T-helper 22 cell (primary cell): ENCODE data around the gene ABCA13.

Experiments
- DNase-seq: peaks from one replicate; pipeline ENCODE4 v3.0.0-alpha.2; 2020; ENCODE audit warnings: low read depth

Gene ABCA13

GRCh38 chr7:48242846-48243245, 71.6 kb downstream of the ABCA13 start:
- DNase-seq, result no peak

GRCh38 chr7:48244864-48245271, 73.6 kb downstream of the ABCA13 start:
- no peak for DNase-seq

- no peak for DNase-seq
Observed at GRCh38 chr7:48245751-48246472, 74.7 kb downstream of the ABCA13 start.

- DNase-seq, result no peak
Observed at GRCh38 chr7:48249166-48249565, 77.9 kb downstream of the ABCA13 start.

GRCh38 chr7:48250441-48250951, 79.2 kb downstream of the ABCA13 start:
- DNase-seq, result no peak

- DNase-seq, result no peak
Observed at GRCh38 chr7:48251766-48252165, 80.5 kb downstream of the ABCA13 start.

- no peak for DNase-seq
Observed at GRCh38 chr7:48252995-48253394, 81.7 kb downstream of the ABCA13 start.

- no peak for DNase-seq
Observed at GRCh38 chr7:48255046-48255445, 83.8 kb downstream of the ABCA13 start.

- DNase-seq, result no peak
Observed at GRCh38 chr7:48259463-48260280, 88.4 kb downstream of the ABCA13 start.

- DNase-seq, result no peak
Observed at GRCh38 chr7:48261696-48262095, 90.4 kb downstream of the ABCA13 start.

GRCh38 chr7:48262606-48263310, 91.5 kb downstream of the ABCA13 start:
- DNase-seq, result no peak

GRCh38 chr7:48263311-48263650, 92.0 kb downstream of the ABCA13 start:
- DNase-seq, result no peak

GRCh38 chr7:48269066-48269465, 97.8 kb downstream of the ABCA13 start:
- no peak for DNase-seq

- DNase-seq, result no peak
Observed at GRCh38 chr7:48274662-48275061, 103.4 kb downstream of the ABCA13 start.

GRCh38 chr7:48279420-48279819, 108.2 kb downstream of the ABCA13 start:
- no peak for DNase-seq

- DNase-seq, result no peak
Observed at GRCh38 chr7:48280100-48280499, 108.8 kb downstream of the ABCA13 start.

GRCh38 chr7:48285373-48285772, 114.1 kb downstream of the ABCA13 start:
- DNase-seq, result no peak

- DNase-seq, result no peak
Observed at GRCh38 chr7:48286836-48287235, 115.6 kb downstream of the ABCA13 start.

- no peak for DNase-seq
Observed at GRCh38 chr7:48289656-48290055, 118.4 kb downstream of the ABCA13 start.

- no peak for DNase-seq
Observed at GRCh38 chr7:48292949-48293348, 121.7 kb downstream of the ABCA13 start.

- DNase-seq, result no peak
Observed at GRCh38 chr7:48295296-48295971, 124.2 kb downstream of the ABCA13 start.

GRCh38 chr7:48296966-48297365, 125.7 kb downstream of the ABCA13 start:
- no peak for DNase-seq
